GM12864 (cell line): ENCODE results near the gene BIRC6.
"Not testable (repeated sequence)": the region's sequence is repeated elsewhere in the genome, so short reads cannot be mapped to it uniquely, and the experiment has no call there.

Experiments
- DNase-seq: peaks from one replicate; pipeline ENCODE4 v3.0.0-alpha.2; 2011; ENCODE audit warnings: low read depth
- H3K4me3 ChIP-seq: 2 replicates; pipeline ENCODE4 v1.5.1; 2011; ENCODE audit warnings: mild to moderate bottlenecking, low read depth, low read length, control low read depth
- CTCF ChIP-seq: IDR thresholded peaks from 2 replicates; pipeline ENCODE4 v1.5.1; 2011; ENCODE audit warnings: low read depth, mild to moderate bottlenecking, moderate library complexity, low read length, control low read depth, inconsistent platforms; ENCODE audit errors: missing control alignments

Gene BIRC6

DNA sequence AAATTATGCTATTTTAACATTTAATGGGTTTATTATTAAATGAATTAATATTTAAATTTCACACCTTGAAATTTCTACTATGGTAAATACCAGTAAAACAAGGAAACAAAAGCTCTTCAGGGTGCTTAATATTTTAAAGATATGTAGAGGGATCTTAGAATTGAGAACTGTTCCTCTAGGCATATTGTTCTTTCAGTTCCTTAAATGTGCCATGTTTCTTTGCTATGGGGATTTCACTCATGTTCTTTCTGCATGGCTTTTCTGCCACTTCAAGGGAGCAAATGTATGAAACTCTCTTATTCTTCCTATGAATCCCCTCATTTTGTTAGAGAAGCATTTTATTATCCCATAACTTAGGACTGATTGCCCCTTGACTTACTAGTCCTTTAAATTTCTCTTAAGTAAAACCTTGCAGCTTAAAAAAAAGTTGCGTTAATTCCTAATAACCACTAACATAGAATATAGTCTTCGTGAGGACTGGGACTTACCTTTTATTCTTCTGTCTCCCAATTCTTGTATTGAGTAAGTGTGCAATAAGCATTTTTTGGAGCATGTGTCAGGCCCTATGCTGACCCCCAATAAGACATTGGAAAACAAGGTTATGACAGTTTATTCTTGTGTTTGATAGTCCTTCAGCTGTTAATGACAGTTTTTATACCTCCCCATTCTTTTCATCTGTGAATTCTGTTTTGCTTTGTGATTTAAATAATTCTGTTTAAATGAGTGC lies 95.7 kb downstream of the BIRC6 start:
- H3K4me3 ChIP-seq: no peak overlapping the region
- DNase-seq: no peak
- no peak for TF ChIP-seq CTCF

GRCh38 chr2:32453242-32454062 lies 96.6 kb downstream of the BIRC6 start:
- H3K4me3 ChIP-seq: no peak overlapping the region
- no peak for DNase-seq
- no peak for TF ChIP-seq CTCF

- DNase-seq: no peak
- TF ChIP-seq CTCF: no peak
- H3K4me3 ChIP-seq: no peak overlapping the region
Observed at GRCh38 chr2:32455816-32456215, 99.0 kb downstream of the BIRC6 start.

DNA sequence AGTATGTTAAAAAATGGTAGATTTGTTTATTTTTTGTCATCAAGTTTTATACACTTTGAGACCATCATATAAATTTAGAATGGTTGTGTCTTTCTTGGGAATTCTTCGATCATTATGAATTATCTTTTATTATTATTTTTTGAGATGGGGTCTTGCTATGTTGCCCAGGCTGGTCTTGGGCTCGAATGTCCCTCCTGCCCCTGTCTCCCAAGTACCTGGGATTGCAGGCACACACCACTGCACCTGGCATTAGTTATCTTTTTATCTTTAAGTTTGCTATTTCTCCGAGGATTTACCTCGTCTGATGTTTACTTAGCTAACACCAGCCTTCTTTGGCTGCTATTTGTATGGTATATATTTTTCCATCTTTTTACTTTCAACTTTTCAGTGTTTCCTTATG lies 100.0 kb downstream of the BIRC6 start:
- no peak overlapping the region for H3K4me3 ChIP-seq
- DNase-seq: no peak
- TF ChIP-seq CTCF: no peak

GRCh38 chr2:32457814-32458213 lies 101.0 kb downstream of the BIRC6 start:
- H3K4me3 ChIP-seq: no peak overlapping the region
- TF ChIP-seq CTCF: no peak
- DNase-seq: no peak

DNA sequence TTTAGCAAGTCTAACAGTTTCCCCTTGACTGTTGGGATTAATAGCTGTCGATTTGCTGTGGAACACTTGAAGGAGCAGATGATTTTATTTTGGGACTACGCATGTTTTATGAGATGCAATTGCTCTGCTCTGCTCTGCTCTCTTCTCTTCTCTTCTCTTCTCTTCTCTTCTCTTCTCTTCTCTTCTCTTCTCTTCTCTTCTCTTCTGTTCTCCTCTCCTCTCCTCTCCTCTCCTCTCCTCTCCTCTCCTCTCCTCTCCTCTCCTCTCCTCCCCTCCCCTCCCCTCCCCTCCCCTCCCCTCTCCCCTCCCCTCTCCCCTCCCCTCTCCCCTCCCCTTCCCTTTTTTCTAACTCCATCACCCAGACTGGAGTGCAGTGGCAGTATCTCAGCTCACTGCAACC lies 104.0 kb downstream of the BIRC6 start:
- not testable (repeated sequence) for DNase-seq, H3K4me3 ChIP-seq

DNA sequence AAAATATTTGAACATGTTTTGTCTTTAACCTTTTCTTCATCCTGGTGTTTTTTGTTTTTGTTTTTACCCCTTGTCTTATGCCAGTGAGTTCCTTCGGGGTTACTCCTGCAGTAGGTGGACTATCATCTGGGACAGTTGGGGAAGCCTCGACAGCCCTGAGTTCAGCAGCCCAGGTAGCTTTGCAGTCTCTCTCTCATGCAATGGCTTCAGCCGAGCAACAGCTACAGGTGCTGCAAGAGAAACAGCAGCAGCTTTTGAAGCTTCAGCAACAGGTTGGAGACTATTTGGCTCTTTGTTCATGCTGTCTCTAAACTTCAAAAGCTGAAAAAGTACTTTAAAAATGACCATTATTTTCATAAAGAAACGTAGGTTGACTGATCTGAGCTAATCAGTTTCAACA lies 106.3 kb downstream of the BIRC6 start:
- DNase-seq: no peak
- TF ChIP-seq CTCF: no peak
- H3K4me3 ChIP-seq: no peak overlapping the region
